ENCODE measurements around the gene THAP12. TPM values are rescaled to one million over a fixed set of nuclear protein-coding genes. Genes with fewer than 3 reads are reported as not detected.

Gene THAP12
- total and polyA plus RNA-seq, 2 donors (not counting 1 experiment from before 2014, with no cell fraction given): 39.5 to 57.9 TPM

DNA sequence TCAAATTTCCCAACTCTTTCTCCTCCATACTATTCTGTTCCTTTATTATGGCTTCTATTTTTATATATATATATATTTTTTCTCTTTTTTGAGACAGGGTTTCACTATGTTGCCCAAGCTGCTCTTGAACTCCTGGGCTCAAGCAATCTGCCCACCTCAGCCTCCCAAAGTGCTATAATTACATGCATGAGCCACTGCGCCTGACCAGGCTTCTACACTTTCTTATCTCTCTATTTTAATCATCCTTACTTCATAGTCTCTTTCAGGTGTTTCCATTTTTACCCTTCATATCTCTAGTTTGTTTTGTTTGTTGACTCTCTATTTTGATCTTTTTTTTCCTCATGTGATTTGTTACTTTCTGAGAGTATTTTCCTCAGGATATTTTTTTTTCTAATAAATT, 20.0 kb upstream of the THAP12 start:
- Histone ChIP-seq H3K4me1 (ENCODE audit: control insufficient read depth, extremely low read depth, insufficient read depth, low read length) (no peaks in the 10 kb centered on the region), H3K9ac (ENCODE audit: insufficient read depth, low read length) (no peak overlapping the region), H3K4me3 (replicated peaks in 1 of 4; ENCODE audit: control extremely low read depth in 1 of 4, insufficient read depth in 1 of 4, low read depth in 3 of 4, low read length in 4 of 4) (no peak overlapping the region), H2AFZ (ENCODE audit: low read length) (no peak overlapping the region), H3K79me2 (ENCODE audit: control insufficient read depth, insufficient read depth, low read length) (no peaks in the 10 kb centered on the region), H3K9me3 (ENCODE audit: control insufficient read depth, insufficient read depth, low read depth, low read length) (no peaks in the 10 kb centered on the region), H3K27me3 (ENCODE audit: control insufficient read depth, insufficient read depth, low read length) (peaks cover 3% of the 10 kb centered on the region), H4K20me1 (ENCODE audit: control insufficient read depth, extremely low read depth, insufficient read depth, low read length) (no peaks in the 10 kb centered on the region), H3K4me2 (ENCODE audit: extremely low read depth, insufficient read depth, low read length) (no peak overlapping the region), H3K36me3 (ENCODE audit: control insufficient read depth, insufficient read depth, low read length) (no peaks in the 10 kb centered on the region), H3K27ac (ENCODE audit: insufficient read depth, low read length) (no peak overlapping the region)
- no peak for DNase-seq (ENCODE audit: low read depth in 2 of 2)
- TF ChIP-seq EZH2 (IDR thresholded peaks at IDR 0.05; ENCODE audit: low read length, missing control alignments) (no peak), CTCF (conservative IDR thresholded peaks at IDR 0.05 in 1 of 2, IDR thresholded peaks at IDR 0.05 in 1 of 2; ENCODE audit: low read depth in 1 of 2, low read length in 2 of 2) (no peak)

DNA sequence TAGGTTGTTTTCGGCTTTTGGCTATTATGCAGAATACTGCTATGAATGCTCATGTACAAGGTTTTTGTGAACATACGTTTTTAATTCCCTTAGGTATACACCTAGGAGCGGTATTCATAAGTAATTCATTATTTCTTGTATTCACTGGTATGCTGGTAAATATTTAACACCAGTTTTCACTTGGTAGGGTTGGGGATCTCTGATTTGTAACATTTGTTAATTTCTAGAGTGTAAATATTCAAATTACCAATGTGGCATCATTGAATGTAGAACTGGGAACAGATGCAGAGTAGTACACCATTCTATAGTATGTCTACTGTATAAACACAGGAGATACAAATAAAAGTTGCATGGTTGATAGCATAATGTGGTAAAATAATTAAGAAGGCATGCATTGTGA, 16.5 kb upstream of the THAP12 start:
- H3K79me2 ChIP-seq (ENCODE audit: control insufficient read depth, insufficient read depth, low read length): no peaks in the 10 kb centered on the region
- no peaks in the 10 kb centered on the region for H3K36me3 ChIP-seq (ENCODE audit: control insufficient read depth, insufficient read depth, low read length)
- H3K4me2 ChIP-seq (ENCODE audit: extremely low read depth, insufficient read depth, low read length): no peak overlapping the region
- no peaks in the 10 kb centered on the region for H3K27me3 ChIP-seq (ENCODE audit: control insufficient read depth, insufficient read depth, low read length)
- H3K9me3 ChIP-seq (ENCODE audit: control insufficient read depth, insufficient read depth, low read depth, low read length): no peaks in the 10 kb centered on the region
- no peaks in the 10 kb centered on the region for H4K20me1 ChIP-seq (ENCODE audit: control insufficient read depth, extremely low read depth, insufficient read depth, low read length)
- no peak for TF ChIP-seq EZH2 (IDR thresholded peaks at IDR 0.05; ENCODE audit: low read length, missing control alignments)
- TF ChIP-seq CTCF (conservative IDR thresholded peaks at IDR 0.05 in 1 of 2, IDR thresholded peaks at IDR 0.05 in 1 of 2; ENCODE audit: low read depth in 1 of 2, low read length in 2 of 2): no peak
- no peak overlapping the region for H3K9ac ChIP-seq (ENCODE audit: insufficient read depth, low read length)
- no peak overlapping the region for H3K4me3 ChIP-seq (replicated peaks in 1 of 4; ENCODE audit: control extremely low read depth in 1 of 4, insufficient read depth in 1 of 4, low read depth in 3 of 4, low read length in 4 of 4)
- H2AFZ ChIP-seq (ENCODE audit: low read length): no peak overlapping the region
- no peak for DNase-seq (ENCODE audit: low read depth in 2 of 2)
- H3K4me1 ChIP-seq (ENCODE audit: control insufficient read depth, extremely low read depth, insufficient read depth, low read length): no peaks in the 10 kb centered on the region
- H3K27ac ChIP-seq (ENCODE audit: insufficient read depth, low read length): no peak overlapping the region

- Histone ChIP-seq H3K79me2 (ENCODE audit: control insufficient read depth, insufficient read depth, low read length) (no peaks in the 10 kb centered on the region), H3K4me2 (ENCODE audit: extremely low read depth, insufficient read depth, low read length) (no peak overlapping the region), H3K27ac (ENCODE audit: insufficient read depth, low read length) (no peak overlapping the region), H3K36me3 (ENCODE audit: control insufficient read depth, insufficient read depth, low read length) (no peaks in the 10 kb centered on the region), H3K4me1 (ENCODE audit: control insufficient read depth, extremely low read depth, insufficient read depth, low read length) (no peaks in the 10 kb centered on the region), H3K9me3 (ENCODE audit: control insufficient read depth, insufficient read depth, low read depth, low read length) (no peaks in the 10 kb centered on the region), H3K4me3 (replicated peaks in 1 of 4; ENCODE audit: control extremely low read depth in 1 of 4, insufficient read depth in 1 of 4, low read depth in 3 of 4, low read length in 4 of 4) (no peak overlapping the region), H4K20me1 (ENCODE audit: control insufficient read depth, extremely low read depth, insufficient read depth, low read length) (no peaks in the 10 kb centered on the region), H2AFZ (ENCODE audit: low read length) (no peak overlapping the region), H3K27me3 (ENCODE audit: control insufficient read depth, insufficient read depth, low read length) (no peaks in the 10 kb centered on the region), H3K9ac (ENCODE audit: insufficient read depth, low read length) (no peak overlapping the region)
- DNase-seq (ENCODE audit: low read depth in 2 of 2): no peak
- TF ChIP-seq EZH2 (IDR thresholded peaks at IDR 0.05; ENCODE audit: low read length, missing control alignments) (no peak), CTCF (conservative IDR thresholded peaks at IDR 0.05 in 1 of 2, IDR thresholded peaks at IDR 0.05 in 1 of 2; ENCODE audit: low read depth in 1 of 2, low read length in 2 of 2) (no peak)
Measured at GRCh38 chr11:76395296-76395695, 14.4 kb upstream of the THAP12 start.

Data from fibroblast of lung (primary cell).